ENCODE measurements around the gene BUB1. TPM values are rescaled to one million over a fixed set of nuclear protein-coding genes. Genes with fewer than 3 reads are reported as not detected.

Gene BUB1
- 5.9 and 6.2 TPM in 2 replicates for total RNA-seq

DNA sequence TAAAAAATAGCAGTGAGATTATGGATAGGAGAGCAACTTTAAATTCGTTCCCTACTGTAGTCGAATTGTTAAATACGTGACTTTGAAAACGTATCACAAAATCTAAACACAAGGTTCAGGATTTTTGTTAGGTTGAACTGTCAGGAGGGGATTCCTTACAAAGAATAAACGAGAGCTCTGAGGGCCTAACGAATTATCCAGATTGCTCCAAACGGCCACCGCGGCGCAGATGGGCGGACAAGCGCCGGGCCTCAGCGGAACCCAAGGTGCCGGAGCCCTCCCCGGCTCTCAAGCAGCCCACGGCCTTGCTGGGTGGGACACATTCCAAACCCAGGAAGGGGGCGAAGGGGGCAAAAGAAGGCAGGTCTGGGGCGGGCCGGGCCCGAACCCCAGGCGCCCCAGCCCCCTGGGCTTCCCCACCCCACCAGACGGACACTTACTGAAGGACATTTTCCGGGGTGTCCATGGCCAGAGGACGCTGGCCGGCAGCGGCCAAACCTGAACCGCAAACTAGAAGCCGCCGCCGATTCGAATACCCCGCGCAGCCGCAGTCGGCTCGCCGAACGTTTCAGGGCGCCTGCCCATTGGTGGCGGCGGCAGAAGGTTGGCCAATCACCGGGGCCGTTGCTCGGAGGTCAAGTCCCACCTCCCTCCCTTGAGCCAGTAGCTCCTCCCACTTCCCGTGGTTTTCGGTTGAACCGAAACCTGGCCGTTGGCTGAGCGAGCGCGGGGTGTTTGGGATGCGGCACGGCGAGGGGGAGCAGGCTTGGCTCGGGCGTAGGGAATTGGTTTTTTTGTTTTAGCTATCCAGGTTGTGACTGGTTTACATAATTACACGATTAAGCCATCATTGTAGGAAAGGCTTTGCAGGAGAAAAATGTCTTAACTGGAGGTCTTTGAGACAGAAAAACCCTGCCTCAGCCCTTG is at the start of gene BUB1:
BUB1 (minus strand) TSS at position 534 of the 927 bp plus-strand sequence; CDS start at position 466, 68 bp downstream.
- intact Hi-C loops (cut with micrococcal nuclease): loop anchor here (5.0 to 10.0 kb wide), 5 partner anchors 130 to 1597 kb away; partner anchors contain the start of genes BCL2L11, TMEM87B and ZC3H6
- Mint-ChIP-seq H3K4me3 (peak within 1 kb of the TSS; percentile 96), H3K27ac (peak within 1 kb of the TSS; percentile 97), H3K27me3 (no peaks in the 10 kb centered on the region), H3K4me1 (peaks cover 34% of the 10 kb centered on the region), H3K9me3 (no peaks in the 10 kb centered on the region), H3K36me3 (ENCODE audit: low read depth) (peaks cover 5% of the 10 kb centered on the region)
- ChIA-PET POLR2A (interaction anchor here (0.6 to 1.1 kb wide), 2 partner anchors 10 to 77 kb away, joined by 3 to 4 read pairs; no protein-coding TSS in a partner anchor), CTCF (interaction anchor here (1.7 kb wide), 1 partner anchor 77 kb away, joined by 9 read pairs; no protein-coding TSS in a partner anchor)
- TF ChIP-seq, protein P1, sequence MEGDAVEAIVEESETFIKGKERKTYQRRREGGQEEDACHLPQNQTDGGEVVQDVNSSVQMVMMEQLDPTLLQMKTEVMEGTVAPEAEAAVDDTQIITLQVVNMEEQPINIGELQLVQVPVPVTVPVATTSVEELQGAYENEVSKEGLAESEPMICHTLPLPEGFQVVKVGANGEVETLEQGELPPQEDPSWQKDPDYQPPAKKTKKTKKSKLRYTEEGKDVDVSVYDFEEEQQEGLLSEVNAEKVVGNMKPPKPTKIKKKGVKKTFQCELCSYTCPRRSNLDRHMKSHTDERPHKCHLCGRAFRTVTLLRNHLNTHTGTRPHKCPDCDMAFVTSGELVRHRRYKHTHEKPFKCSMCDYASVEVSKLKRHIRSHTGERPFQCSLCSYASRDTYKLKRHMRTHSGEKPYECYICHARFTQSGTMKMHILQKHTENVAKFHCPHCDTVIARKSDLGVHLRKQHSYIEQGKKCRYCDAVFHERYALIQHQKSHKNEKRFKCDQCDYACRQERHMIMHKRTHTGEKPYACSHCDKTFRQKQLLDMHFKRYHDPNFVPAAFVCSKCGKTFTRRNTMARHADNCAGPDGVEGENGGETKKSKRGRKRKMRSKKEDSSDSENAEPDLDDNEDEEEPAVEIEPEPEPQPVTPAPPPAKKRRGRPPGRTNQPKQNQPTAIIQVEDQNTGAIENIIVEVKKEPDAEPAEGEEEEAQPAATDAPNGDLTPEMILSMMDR (IDR thresholded peaks at IDR 0.05): no peak
- peak; percentile 92 for ATAC-seq (ENCODE audit: low read depth)
- DNase-seq: peak; percentile 89

DNA sequence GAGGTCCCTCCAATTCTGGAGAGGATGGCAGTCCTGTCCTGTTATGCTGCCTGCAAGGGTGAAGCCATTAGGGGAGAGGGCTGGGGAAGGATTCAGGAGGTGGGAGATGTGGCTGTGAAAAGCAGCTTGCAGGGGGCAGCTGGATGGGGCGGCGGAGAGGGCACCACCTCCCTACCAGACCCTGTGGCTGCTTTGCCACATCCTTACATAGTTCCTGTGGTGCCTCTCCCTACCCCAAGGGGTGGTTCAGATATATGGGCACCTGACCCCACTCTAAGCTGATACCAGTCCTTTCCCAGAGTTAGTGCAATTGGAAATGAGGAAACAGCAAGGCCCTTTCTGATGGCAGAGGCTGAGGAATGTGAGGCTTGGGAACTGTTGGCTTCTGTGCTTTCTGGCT is 48.4 kb upstream of the BUB1 start:
- TF ChIP-seq, protein P1 (IDR thresholded peaks at IDR 0.05): no peak
- no peak overlapping the region for H3K4me3 Mint-ChIP-seq
- ATAC-seq (ENCODE audit: low read depth) (no peak), DNase-seq (no peak)
- intact Hi-C loops (cut with micrococcal nuclease): no loop called here
- H3K27me3 Mint-ChIP-seq: peaks cover 28% of the 10 kb centered on the region
- no peak overlapping the region for H3K27ac Mint-ChIP-seq
- ChIA-PET CTCF (no interaction called here), POLR2A (no interaction called here)
- H3K9me3 Mint-ChIP-seq: no peaks in the 10 kb centered on the region
- no peaks in the 10 kb centered on the region for H3K36me3 Mint-ChIP-seq (ENCODE audit: low read depth)
- peaks cover 4% of the 10 kb centered on the region for H3K4me1 Mint-ChIP-seq

DNA sequence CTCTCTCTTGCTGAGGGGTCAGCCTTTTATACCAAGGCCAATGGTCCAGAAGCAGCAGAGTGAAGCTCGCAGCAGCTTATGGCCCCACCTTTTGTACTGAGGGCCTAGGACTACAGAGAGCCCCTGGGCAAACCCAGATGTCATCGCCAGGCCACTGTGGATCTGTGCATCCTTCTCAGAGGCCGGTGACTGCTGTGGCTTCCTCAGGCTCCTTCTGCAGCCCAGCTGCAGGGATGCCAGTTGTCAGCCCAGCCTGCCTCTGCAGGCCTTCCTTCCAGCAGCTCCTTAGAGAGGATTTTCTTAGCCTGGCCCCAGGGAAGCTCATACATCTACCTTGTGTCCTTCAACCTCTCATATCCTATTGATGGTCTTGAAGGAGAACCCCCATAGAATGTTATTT is 48.0 kb upstream of the BUB1 start:
- no peak overlapping the region for H3K4me3 Mint-ChIP-seq
- no peak overlapping the region for H3K27ac Mint-ChIP-seq
- ChIA-PET CTCF (no interaction called here), POLR2A (no interaction called here)
- DNase-seq (no peak), ATAC-seq (ENCODE audit: low read depth) (no peak)
- TF ChIP-seq, protein P1 (IDR thresholded peaks at IDR 0.05): no peak
- intact Hi-C loops (cut with micrococcal nuclease): no loop called here
- peaks cover 2% of the 10 kb centered on the region for H3K4me1 Mint-ChIP-seq
- H3K36me3 Mint-ChIP-seq (ENCODE audit: low read depth): no peaks in the 10 kb centered on the region
- H3K9me3 Mint-ChIP-seq: no peaks in the 10 kb centered on the region
- peaks cover 26% of the 10 kb centered on the region for H3K27me3 Mint-ChIP-seq

DNA sequence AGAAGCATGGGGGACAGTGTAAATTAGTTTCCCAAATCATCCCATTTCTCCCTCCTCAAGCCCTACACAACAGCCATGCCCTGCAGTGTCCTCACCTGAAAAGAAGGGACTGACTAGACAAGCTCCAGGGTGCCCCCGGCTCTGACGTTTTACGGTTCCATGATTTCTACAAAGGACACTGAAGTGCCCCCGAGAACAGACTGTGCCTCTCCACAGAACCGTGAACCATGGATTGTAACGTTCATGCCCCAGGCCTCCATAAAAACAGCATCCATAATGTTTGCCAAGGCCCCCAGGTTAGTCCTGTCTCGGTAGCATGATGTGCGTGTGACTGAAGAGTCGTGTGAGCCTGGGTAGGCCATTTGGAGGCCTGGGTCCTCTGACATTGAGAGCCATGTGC is 47.5 kb upstream of the BUB1 start:
- ChIA-PET POLR2A (no interaction called here), CTCF (no interaction called here)
- no peaks in the 10 kb centered on the region for H3K9me3 Mint-ChIP-seq
- no peaks in the 10 kb centered on the region for H3K4me1 Mint-ChIP-seq
- DNase-seq (no peak), ATAC-seq (ENCODE audit: low read depth) (no peak)
- intact Hi-C loops (cut with micrococcal nuclease): no loop called here
- no peaks in the 10 kb centered on the region for H3K36me3 Mint-ChIP-seq (ENCODE audit: low read depth)
- no peak overlapping the region for H3K27ac Mint-ChIP-seq
- no peak overlapping the region for H3K4me3 Mint-ChIP-seq
- TF ChIP-seq, protein P1 (IDR thresholded peaks at IDR 0.05): no peak
- H3K27me3 Mint-ChIP-seq: peaks cover 21% of the 10 kb centered on the region

DNA sequence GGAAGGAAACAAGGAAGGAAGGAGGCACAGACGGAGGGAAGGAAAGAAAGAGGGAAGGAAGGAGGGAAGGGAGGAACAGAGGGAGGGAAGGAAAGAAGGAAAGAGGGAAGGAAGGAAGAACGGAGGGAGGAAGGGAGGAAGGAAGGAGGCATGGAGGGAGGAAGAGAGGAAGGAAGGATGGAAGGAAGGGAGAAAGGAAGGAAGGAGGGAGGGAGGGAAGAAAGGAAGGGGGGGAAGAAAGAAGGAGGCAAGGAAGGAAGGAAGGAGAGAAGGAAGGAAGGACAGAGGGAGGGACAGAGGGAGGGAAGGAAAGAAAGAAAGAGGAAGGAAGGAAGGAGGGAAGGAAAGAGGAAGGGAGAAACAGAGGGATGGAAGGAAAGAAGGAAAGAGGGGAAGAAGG is 47.0 kb upstream of the BUB1 start:
- Mint-ChIP-seq H3K4me3 (no peak overlapping the region), H3K27ac (no peak overlapping the region), H3K36me3 (ENCODE audit: low read depth) (no peaks in the 10 kb centered on the region), H3K9me3 (no peaks in the 10 kb centered on the region), H3K27me3 (peaks cover 22% of the 10 kb centered on the region), H3K4me1 (no peaks in the 10 kb centered on the region)
- DNase-seq (no peak), ATAC-seq (ENCODE audit: low read depth) (no peak)
- TF ChIP-seq, protein P1 (IDR thresholded peaks at IDR 0.05): no peak
- intact Hi-C loops (cut with micrococcal nuclease): no loop called here
- CTCF ChIA-PET: no interaction called here
- POLR2A ChIA-PET: no interaction called here
